HG02840 (cell line): Measurements from ENCODE around the gene CRKL.
A peak's percentile ranks its signal among the peaks of the same experiment; 100 is the strongest.

Source experiments
- ATAC-seq: cut with Tn5 transposase; IDR thresholded peaks from one replicate; pipeline ENCODE4 v1.9.1; 2021; ENCODE audit warnings: mild to moderate bottlenecking, moderate library complexity, moderate number of reproducible peaks; ENCODE audit not compliant: unreplicated experiment, low FRiP score

Gene CRKL

DNA sequence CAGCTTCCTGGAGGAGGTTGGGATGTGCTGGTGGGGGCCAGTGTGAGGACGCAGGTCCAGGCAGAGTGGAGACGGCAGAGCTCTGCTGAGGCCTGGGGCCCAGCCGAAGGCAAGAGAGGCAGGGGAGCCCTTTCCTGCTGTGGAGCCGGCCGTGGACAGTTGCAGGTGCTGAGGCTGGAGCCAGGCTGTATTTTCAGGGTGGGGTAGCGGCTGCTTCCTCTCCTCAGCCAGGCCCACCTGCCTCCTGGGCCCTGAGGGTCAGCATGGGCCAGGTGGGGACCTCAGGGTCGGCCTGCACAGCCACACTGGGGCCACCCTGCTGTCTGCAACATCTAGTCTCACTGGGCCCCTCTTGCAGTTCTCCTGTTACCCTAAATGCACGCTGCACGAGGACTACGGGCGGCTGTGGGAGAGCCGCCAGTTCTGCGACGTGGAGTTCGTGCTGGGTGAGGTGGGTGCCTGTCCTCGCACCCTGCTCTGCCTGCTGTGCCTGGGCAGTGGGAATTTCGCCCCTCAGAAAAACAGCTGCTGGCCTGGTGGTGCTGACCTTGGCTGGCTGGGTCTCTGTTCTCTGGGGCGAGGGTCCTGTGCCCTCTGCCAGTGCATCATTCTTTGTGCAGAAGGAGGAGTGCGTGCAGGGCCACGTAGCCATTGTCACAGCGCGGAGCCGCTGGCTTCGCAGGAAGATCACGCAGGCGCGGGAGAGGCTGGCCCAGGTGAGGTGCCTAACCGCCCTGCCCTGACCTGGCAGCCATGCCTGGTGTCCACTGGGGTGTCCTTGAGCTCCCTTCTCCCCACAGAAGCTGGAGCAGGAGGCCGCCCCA, 76.3 kb downstream of the CRKL start:
- ATAC-seq: no peak

DNA sequence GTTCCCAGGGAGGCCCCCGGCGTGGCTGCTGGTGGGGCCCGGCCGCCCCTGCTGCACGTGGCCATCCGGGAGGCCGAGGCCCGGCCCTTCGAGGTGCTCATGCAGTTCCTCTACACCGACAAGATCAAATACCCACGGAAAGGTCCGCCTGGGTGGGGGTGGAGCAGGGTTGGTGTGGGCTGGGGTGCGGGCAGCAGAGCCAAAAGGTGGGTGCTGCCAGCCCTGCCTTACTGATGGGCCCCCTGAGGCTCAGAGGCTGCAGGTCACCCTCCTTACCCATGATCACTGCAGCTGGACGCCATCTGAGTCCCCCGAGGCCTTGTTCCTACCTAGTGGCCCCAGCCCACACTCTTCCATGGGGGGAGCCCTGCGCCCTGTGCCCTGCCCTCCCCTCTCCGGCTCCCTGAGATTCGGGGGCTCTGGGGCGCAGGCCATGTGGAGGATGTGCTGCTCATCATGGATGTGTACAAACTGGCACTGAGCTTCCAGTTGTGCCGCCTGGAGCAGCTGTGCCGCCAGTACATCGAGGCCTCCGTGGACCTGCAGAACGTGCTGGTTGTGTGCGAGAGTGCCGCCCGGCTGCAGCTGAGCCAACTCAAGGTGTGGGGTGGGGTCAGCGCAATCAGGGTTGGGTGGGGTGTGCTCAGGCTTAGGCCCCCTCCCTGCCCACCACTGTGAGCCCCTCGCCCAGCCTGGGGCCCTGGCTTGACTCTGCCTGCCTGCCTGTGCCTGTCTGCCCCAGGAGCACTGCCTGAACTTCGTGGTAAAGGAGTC, 77.1 kb downstream of the CRKL start:
- no peak for ATAC-seq

DNA sequence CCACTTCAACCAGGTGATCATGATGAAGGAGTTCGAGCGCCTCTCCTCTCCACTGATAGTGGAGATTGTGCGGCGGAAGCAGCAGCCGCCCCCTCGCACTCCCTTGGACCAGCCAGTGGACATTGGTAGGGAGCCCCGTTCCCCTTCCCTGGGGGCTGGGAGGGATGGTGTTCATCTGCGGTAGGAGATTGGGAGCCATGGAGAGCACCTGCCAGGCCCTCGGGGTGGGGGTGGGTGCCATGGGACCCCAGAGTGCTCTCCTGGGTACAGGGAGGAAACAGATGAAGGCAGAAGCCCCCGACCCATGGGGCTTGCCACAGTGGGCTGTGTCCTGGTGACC, 77.7 kb downstream of the CRKL start:
- no peak for ATAC-seq

DNA sequence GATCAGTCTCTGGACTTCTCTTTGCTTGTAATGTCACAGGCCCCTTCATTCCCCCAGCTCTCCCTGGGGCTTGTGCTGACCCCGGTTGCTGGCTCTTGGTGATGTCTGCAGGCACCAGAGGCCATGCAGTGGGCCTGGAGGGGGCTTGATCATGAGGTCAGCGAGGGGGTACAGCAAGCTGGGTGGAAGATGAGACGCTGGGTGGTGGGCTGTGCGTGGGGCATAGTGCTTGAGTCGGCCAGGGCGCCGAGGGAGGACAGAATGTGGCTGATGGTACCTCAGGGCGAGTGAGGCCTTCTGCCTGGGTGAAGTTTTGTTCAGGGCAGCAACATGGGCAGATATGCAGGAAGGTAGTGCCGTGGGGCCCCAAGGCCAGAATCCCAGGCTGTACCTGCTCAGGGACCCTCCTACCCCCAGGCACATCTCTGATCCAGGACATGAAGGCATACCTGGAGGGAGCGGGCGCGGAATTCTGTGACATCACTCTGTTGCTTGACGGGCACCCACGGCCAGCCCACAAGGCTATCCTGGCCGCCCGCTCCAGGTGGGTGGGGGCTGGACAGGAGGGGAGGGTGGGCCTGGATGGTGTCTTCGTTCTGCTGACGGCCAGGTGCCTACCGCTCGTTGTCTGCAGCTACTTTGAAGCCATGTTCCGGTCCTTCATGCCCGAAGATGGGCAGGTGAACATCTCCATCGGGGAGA, 78.3 kb downstream of the CRKL start:
- no peak for ATAC-seq

DNA sequence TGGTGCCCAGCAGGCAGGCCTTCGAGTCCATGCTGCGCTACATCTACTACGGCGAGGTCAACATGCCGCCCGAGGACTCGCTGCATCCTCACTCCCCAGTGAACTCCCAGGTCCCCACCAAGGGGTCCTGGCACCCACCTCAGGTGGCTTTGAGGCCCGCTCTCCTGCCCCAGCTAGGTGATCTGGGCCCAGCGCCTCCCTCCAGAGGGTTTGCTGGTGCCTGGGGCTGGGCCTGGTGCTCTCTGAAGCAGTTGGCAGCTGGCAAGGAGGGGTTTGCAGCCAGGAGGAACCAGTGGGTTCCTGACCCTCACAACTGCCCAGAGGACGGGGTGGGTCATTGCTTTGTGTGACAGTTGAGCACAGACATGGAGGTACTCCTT, 78.8 kb downstream of the CRKL start:
- no peak for ATAC-seq

DNA sequence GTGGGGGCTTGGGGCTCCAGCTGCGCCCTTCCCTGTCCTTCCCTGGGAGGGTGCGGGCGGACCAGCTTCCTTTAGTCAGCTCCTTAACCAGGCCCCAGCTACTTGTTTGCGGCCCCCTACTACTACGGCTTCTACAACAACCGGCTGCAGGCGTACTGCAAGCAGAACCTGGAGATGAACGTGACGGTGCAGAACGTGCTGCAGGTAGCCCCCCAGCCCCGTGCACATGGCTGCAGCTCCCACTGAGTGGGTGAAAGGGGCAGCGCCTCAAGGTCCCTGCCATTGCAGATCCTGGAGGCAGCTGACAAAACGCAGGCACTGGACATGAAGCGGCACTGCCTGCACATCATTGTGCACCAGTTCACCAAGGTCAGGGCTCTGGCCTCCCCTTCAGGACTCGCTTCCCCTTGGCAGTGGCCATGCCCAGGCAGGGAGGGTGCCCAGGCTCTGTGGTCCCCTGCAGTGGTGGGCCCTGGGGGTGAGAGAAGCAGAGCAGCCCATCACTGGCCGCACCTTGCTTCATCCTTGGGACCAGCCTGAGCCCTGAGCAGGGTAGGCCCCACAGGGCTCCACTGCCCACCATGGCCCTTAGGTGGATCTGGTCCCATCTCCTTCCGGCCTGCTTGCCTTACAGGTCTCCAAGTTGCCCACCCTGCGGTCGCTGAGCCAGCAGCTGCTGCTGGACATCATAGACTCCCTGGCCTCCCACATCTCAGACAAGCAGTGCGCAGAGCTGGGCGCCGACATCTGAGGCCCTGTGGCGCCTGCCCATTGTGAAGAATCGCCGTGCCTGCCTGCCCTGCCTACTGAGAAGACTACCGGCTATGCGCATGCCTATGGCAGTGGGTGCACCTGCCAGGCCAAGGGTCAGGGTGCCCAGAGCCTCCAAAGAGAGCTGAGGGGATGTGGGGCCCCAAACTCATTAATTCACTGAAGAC, 79.7 kb downstream of the CRKL start:
- ATAC-seq: no peak

DNA sequence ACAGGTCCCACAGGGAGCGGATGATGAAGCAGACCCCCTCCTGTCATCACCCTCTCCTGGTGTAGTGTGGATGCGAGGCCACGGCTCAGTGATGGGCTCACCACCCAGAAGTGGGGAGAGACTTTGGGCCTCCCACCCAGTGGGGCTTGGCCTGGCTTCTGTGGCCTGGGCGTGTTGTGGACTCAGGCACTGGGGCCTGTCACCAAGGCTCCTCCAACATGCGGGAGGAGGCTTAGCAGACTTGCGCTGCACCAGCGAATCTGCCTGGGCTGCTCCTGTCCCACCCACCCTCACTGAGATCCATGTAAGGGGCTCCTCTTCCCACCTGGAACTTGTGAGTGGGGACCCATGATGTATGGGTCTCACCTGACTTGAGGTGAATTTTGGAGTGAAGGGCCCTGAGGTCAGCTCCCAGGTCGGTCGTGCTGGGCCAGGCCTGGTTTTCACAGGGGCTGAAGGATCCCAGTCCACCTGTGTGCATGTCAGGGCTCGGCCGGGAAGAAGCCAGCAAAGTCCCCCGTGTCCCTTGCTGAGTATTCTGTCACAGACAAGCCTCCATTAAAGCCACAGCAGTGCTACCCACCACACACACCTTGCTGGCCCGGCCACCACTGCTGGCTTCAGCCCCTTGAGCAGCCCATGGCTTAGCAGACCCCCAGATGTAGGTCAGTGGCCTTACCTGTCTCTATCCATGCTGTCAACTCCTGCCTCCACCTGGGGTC, 80.5 kb downstream of the CRKL start:
- no peak for ATAC-seq

DNA sequence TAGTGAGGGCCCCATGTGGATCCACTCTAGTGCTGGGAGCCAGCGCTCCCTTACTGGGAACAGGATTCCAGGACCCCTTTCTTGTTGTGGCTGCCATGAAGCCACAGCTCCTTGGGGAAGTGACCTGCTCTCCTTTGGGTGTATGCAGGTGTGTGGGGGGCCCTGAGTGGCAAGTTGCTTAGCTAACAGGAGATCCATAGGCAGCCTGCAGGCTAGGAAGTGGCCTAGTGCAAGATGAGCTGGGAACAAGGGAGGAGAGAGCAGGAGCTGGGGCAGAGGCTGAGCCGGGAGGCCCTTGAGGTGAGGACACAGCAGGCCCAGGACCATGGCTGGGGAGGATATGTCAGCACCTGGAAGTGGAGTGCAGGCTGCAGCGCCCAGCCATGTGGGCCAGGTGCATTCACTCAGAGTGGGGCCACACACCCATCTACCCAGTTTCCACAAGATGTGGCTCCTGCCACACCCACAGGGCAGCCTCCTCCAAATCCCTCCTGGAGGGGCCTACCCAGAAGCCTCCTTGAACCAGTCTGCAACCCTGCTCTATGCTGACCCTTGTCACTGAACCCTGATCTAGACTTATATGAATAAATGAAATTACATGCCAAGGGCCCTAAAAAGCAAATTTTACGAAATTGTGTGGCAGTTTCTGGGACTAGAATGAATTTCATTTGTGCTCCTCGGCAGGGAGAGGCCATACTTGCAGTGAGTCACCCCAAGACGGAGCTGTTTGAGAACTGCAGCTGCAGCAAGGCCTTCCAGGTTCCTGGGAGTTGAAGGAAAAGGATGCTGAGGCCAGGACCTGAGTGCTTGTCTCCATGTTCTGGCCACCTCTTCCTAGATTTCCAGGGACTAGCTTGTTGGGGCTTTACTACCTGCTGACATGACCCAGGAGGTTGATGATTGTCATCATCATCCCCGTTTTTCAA, 81.5 kb downstream of the CRKL start:
- no peak for ATAC-seq

DNA sequence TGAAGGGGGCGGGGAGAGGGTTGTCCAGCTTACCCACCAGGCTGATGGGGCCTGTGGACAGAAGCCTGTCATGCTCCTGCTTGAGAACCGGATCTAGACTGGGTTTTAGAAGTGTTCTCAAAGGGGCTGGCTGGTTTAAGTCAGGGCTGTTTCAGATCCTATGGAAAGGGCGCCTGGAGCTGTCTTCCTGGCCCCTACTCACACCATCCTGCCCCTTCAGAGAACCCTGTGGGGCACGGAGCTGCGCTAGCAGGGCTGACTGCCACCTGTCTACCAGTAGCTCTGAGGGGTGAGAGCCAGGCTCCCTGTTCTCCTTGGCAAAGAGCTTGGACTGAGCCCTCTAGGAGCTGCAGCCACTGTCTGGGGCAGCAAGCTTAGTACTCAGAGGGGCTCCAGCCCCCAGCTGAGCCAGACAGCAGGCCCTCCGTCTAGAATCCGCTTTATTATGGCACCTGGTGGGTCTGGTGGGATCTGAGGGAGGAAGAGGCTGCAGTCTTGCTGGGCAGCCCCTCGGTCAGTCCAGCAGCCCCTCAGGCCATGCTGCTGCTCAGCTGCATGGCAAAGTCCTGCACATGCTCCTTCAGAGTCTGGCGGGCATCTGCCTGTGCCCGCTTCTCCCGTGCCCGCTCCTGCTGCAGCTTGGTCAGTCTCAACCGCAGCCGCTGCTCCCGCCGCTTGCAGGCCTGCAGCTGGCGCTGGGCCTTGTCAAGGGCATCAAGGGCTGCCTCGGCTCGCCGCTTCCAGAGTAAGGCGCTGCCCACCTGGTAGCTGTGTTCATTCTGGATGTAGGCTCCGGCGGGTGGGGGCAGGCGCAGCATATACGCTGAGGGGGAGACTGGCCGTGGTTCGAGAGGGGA, 82.4 kb downstream of the CRKL start:
- no peak for ATAC-seq

DNA sequence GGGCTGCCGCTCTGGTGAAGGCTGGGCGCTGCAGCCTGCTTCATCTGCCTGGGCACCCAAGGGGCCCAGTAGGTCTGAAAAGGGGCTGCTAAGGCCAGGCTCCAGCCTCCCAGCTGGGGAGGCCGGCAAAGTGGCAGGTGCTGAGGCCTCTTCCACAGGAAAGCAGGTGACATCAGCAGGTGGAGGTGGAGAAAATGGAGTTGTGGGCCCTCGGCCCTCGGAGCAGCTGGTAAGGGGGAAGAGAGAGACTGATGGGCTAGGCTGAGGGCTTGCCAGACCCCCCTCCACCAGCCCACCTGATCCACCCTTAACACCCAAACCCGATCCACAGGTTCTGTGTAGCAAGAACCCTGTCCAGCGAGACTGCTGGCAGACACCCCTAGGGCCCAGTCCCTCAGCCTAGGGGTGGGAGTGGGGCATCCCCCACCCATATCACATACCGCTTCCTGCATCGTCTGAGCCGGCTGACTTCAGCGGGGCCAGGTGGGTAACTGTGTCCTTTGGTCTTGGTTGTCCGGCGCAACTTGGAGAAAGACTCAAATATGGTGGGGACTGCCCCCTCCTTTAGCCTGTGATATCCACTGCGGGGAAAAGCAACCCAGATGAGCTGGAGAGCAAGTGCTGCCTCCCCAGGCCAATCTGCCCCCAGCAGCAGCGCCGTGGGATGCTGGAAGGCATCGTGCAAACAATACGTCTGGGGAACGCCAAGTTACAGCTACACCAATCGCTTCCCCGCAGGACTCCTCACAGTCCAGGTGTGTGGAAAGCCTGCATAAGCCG, 83.2 kb downstream of the CRKL start:
- no peak for ATAC-seq

DNA sequence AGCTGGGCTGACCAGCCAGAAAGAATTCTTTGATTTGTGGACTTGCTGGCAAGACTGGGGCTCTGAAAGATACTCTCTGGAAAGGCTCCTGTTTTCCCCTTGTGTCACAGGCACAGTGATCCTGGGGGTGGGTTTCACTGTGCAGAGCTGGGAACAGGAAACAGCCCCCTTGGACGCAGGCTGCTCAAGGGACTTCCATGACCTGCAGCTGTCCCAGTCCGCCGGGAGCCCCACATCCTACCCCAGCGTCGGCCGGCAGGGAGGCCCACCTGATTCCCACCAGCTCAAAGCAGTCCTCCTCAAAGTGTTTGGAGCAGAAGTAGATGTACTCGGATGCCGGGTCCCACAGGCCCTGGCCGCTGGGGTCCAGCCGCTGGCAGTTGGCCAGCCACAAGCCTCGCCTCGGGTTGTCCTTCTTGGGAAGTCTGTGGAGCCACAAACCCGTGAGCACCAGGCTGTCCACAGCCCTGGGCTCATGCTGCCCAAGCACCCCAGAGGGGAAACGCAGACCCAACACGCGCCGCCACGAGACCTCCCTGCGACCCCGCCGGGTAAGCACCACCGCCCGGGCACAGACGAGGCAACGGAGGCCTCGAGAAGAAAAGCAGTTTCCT, 83.9 kb downstream of the CRKL start:
- ATAC-seq: peak; percentile 1

DNA sequence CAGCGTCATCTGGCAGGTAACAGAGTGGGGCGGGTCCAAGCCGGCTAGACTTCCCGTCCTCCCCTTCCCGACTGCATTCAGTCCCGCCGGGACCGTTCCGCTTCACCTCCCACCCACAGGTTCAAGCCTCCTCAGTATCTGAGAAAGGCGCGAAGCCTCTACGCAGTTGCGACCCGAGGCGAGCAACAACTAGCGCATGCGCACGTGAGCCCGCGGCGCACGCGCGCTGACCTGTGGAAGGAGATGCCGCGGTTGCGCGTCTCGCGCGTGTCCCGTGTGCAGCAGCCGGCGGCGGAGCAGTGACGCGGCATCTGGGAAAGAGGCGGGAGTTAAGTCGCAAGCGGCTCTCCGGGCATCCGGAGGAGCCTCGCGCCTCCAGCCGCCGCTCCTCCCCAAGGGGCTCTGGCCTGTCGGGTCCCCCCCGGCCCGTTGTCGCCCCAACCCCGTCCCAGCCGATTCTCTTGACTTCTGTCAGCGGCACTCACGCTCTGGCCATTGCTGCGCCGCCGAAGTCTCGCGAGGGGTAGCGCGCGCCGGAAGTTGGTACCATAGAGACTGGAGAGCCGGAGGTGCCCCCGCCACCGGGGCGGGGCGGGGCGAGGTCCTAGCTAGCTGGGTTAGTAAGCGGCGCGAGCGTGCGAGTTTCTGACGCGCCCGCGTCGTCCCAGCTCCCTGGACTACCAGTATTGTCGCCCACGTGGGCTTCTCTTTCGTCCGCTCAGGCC, 84.6 kb downstream of the CRKL start, which contains the start of gene THAP7:
Gene THAP7 (minus strand): TSS at position 518 of the 725 bp plus-strand sequence. CDS start 207 bp downstream, at position 311.
- ATAC-seq: peak; percentile 89
